Keratinocyte (primary cell): ENCODE data around the gene TMEM39B.

Source experiments
- EZH2 ChIP-seq: IDR thresholded peaks from one replicate; pipeline ENCODE4 v1.6.1; 2012; ENCODE audit warnings: inconsistent platforms, mild to moderate bottlenecking, low read length, moderate library complexity
- TF ChIP-seq, protein P1 (sequence below), 3 experiments: IDR thresholded peaks in 1 of 3; conservative IDR thresholded peaks in 1 of 3; optimal IDR thresholded peaks in 1 of 3; 2 replicates in 2 of 3; 3 replicates in 1 of 3; pipeline versions ENCODE3 to v1.5.1; 2011; ENCODE audit warnings: low read length in 3 of 3, mild to moderate bottlenecking in 3 of 3, moderate library complexity in 2 of 3, control low read depth in 1 of 3, inconsistent platforms in 1 of 3; ENCODE audit not compliant: insufficient read depth in 2 of 3; ENCODE audit errors: extremely low read depth in 1 of 3

DNA sequence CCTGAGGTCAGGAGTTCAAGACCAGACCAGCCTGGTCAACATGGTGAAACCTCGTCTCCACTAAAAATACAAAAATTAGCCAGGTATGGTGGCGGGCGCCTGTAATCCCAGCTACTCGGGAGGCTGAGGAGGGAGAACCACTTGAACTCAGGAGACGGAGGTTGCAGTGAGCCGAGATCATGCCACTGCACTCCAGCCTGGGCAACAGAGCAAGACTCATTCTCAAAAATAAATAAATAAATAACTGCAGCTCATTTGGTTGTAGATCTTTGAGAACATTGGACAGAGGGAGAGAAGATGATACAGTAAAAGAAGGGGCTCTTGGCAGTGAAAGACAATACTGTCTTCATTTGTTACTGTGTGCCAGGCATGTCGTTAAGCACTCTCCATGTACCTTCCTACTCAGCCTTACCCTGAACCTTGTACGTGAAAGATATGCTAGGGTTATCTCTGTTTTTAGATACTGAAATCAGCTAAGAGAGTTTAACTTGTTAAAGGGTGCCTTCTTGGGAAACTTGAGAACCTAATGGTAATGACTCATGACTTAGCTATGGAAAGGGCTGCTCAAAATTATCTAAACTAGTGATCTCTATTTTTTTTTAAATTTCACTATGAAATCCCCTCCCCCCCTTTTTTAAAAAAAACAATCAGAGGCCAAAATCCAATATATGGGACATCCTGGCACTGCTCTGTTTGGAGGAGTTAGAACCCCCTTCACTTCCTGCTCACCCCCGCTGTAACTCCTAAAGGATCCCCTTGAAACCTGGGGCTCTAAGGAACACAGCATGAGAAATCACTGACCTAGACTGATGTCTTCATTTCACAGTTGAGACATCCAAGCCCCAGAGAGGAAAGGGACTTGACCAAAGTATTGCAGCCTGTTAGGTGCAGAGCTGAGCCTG is 28.3 kb downstream of the TMEM39B start:
- TF ChIP-seq EZH2 = no peak
- TF ChIP-seq, protein P1, sequence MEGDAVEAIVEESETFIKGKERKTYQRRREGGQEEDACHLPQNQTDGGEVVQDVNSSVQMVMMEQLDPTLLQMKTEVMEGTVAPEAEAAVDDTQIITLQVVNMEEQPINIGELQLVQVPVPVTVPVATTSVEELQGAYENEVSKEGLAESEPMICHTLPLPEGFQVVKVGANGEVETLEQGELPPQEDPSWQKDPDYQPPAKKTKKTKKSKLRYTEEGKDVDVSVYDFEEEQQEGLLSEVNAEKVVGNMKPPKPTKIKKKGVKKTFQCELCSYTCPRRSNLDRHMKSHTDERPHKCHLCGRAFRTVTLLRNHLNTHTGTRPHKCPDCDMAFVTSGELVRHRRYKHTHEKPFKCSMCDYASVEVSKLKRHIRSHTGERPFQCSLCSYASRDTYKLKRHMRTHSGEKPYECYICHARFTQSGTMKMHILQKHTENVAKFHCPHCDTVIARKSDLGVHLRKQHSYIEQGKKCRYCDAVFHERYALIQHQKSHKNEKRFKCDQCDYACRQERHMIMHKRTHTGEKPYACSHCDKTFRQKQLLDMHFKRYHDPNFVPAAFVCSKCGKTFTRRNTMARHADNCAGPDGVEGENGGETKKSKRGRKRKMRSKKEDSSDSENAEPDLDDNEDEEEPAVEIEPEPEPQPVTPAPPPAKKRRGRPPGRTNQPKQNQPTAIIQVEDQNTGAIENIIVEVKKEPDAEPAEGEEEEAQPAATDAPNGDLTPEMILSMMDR (optimal IDR thresholded peaks at IDR 0.05 in 1 of 3, IDR thresholded peaks at IDR 0.05 in 1 of 3, conservative IDR thresholded peaks at IDR 0.05 in 1 of 3; ENCODE audit: extremely low read depth in 1 of 3, insufficient read depth in 2 of 3, low read length in 3 of 3) = no peak
